ENCODE measurements around the gene TARS3.

DNA sequence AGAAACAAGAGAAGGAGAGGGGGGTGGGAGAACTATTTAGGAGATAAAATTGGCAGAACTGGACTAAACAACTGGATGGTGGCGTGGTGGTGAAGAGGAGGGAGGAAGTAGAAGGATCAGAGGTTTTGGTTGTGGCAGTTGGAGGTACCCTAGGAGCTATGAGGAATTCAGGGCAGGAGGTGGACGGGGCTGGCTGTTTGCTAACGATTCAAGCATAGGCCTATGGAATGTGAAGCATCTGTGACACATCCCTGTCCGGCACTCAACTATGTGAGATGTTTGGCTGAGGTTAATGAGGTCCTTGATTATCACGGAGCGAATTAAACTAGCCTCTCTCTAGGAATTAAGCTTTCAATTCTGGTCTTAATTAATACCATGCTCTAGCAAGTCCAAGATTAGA is 13.5 kb downstream of the TARS3 start:
- TF ChIP-seq, protein P1, sequence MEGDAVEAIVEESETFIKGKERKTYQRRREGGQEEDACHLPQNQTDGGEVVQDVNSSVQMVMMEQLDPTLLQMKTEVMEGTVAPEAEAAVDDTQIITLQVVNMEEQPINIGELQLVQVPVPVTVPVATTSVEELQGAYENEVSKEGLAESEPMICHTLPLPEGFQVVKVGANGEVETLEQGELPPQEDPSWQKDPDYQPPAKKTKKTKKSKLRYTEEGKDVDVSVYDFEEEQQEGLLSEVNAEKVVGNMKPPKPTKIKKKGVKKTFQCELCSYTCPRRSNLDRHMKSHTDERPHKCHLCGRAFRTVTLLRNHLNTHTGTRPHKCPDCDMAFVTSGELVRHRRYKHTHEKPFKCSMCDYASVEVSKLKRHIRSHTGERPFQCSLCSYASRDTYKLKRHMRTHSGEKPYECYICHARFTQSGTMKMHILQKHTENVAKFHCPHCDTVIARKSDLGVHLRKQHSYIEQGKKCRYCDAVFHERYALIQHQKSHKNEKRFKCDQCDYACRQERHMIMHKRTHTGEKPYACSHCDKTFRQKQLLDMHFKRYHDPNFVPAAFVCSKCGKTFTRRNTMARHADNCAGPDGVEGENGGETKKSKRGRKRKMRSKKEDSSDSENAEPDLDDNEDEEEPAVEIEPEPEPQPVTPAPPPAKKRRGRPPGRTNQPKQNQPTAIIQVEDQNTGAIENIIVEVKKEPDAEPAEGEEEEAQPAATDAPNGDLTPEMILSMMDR (IDR thresholded peaks at IDR 0.05), result no peak
- TF ChIP-seq POLR2A (IDR thresholded peaks at IDR 0.05), result no peak

Data from vagina (tissue), 2 donors.